IMR-90 (cell line): ENCODE measurements around the gene TRIM66. TPM values are rescaled to one million over a fixed set of nuclear protein-coding genes. Genes with fewer than 3 reads are reported as not detected.
A peak's percentile ranks its signal among the peaks of the same experiment; 100 is the strongest.

ENCODE experiments used
- ATAC-seq: fragments of 200-7000 bp; cut with Tn5 transposase; 2 replicates; pipeline ENCODE4 v1.9.1; 2020; ENCODE audit warnings: low read depth, mild to moderate bottlenecking, moderate library complexity
- BruUV-seq: library from RNA; stranded (reverse); fragments of 400-500 nt; replicated peaks from 2 replicates; lab custom pipeline; 2021; lab: Mats Ljungman, UMichigan
- CTCF ChIA-PET: fragments of 300-600 bp; formaldehyde crosslinking; extraction: SDS; loops from one replicate; lab custom pipeline; 2021; ENCODE audit warnings: antibody characterized with exemption; lab: Yijun Ruan, JAX
- POLR2A ChIA-PET: fragments of 300-600 bp; sonication (Branson Sonifier 250); formaldehyde crosslinking; loops from one replicate; lab custom pipeline; 2022; ENCODE audit warnings: antibody characterized with exemption; ENCODE audit not compliant: unreplicated experiment; lab: Charles Lee
- DNase-seq: peaks from one replicate; pipeline ENCODE4 v3.0.0; 2013
- H2AFZ ChIP-seq: replicated peaks from 2 replicates; pipeline ENCODE3; 2013; ENCODE audit warnings: low read length, mild to moderate bottlenecking; ENCODE audit not compliant: poor library complexity
- H2AK5ac ChIP-seq: 2 replicates; pipeline ENCODE4 v1.6.1; 2013; ENCODE audit warnings: low read depth, low read length, inconsistent platforms
- H2AK9ac ChIP-seq: replicated peaks from 2 replicates; pipeline ENCODE3; 2013; ENCODE audit warnings: mild to moderate bottlenecking, low read depth, low read length, moderate library complexity; ENCODE audit not compliant: poor library complexity
- H2BK120ac ChIP-seq: 2 replicates; pipeline ENCODE4 v1.6.1; 2013; ENCODE audit warnings: low read depth, low read length, inconsistent platforms
- H2BK15ac ChIP-seq: 3 replicates; pipeline ENCODE4 v1.6.1; 2013; ENCODE audit warnings: low read depth, low read length, inconsistent platforms
- H2BK20ac ChIP-seq: 2 replicates; pipeline ENCODE4 v1.6.1; 2013; ENCODE audit warnings: low read depth, mild to moderate bottlenecking, inconsistent platforms, low read length, moderate library complexity
- H2BK5ac ChIP-seq: 2 replicates; pipeline ENCODE4 v1.6.1; 2013; ENCODE audit warnings: mild to moderate bottlenecking, low read depth, low read length, inconsistent platforms; ENCODE audit not compliant: poor library complexity, severe bottlenecking
- H3K14ac ChIP-seq: replicated peaks from 2 replicates; pipeline ENCODE4 v1.6.1; 2013; ENCODE audit warnings: low read depth, low read length, inconsistent platforms
- H3K18ac ChIP-seq: 2 replicates; pipeline ENCODE4 v1.6.1; 2013; ENCODE audit warnings: low read depth, low read length, control low read depth
- H3K23ac ChIP-seq: 2 replicates; pipeline ENCODE4 v1.6.1; 2013; ENCODE audit warnings: low read depth, low read length, inconsistent platforms
- H3K27ac ChIP-seq: 2 replicates; pipeline ENCODE4 v1.5.1; 2013; ENCODE audit warnings: mild to moderate bottlenecking, control low read depth, low read length; ENCODE audit not compliant: insufficient read depth
- H3K27me3 ChIP-seq: 2 replicates; pipeline ENCODE4 v1.6.1; 2013; ENCODE audit warnings: low read length; ENCODE audit not compliant: control insufficient read depth, insufficient read depth
- H3K36me3 ChIP-seq: 2 replicates; pipeline ENCODE4 v1.6.1; 2013; ENCODE audit warnings: low read length, mixed read lengths; ENCODE audit not compliant: control insufficient read depth, insufficient read depth
- H3K4ac ChIP-seq: 2 replicates; pipeline ENCODE4 v1.6.1; 2013; ENCODE audit warnings: low read depth, low read length, inconsistent platforms
- H3K4me1 ChIP-seq: 2 replicates; pipeline ENCODE4 v1.6.1; 2013; ENCODE audit warnings: low read length, mixed read lengths; ENCODE audit not compliant: control insufficient read depth, insufficient read depth
- H3K4me2 ChIP-seq: 2 replicates; pipeline ENCODE4 v1.6.1; 2013; ENCODE audit warnings: low read depth, mild to moderate bottlenecking, control low read depth, low read length, moderate library complexity
- H3K4me3 ChIP-seq: 2 replicates; pipeline ENCODE4 v1.5.1; 2013; ENCODE audit warnings: low read depth, mild to moderate bottlenecking, control low read depth, low read length, moderate library complexity; ENCODE audit not compliant: insufficient read depth
- H3K56ac ChIP-seq: 2 replicates; pipeline ENCODE4 v1.6.1; 2013; ENCODE audit warnings: low read length, inconsistent platforms; ENCODE audit not compliant: insufficient read depth; ENCODE audit errors: extremely low read depth
- H3K79me1 ChIP-seq, 2 experiments: 2 replicates each; pipeline ENCODE4 v1.6.1; 2013; ENCODE audit warnings: low read length in 2 of 2, inconsistent platforms in 1 of 2, low read depth in 1 of 2
- H3K9ac ChIP-seq: 2 replicates; pipeline ENCODE4 v1.6.1; 2013; ENCODE audit warnings: low read depth, low read length, control low read depth
- H3K9me1 ChIP-seq: 2 replicates; pipeline ENCODE4 v1.6.1; 2013; ENCODE audit warnings: low read length, inconsistent platforms; ENCODE audit not compliant: insufficient read depth
- H3K9me3 ChIP-seq: 2 replicates; pipeline ENCODE4 v1.6.1; 2013; ENCODE audit warnings: low read length; ENCODE audit not compliant: control insufficient read depth, insufficient read depth
- H4K20me1 ChIP-seq: 2 replicates; pipeline ENCODE4 v1.6.1; 2013; ENCODE audit warnings: low read length, inconsistent platforms; ENCODE audit not compliant: insufficient read depth
- H4K5ac ChIP-seq: 2 replicates; pipeline ENCODE4 v1.6.1; 2013; ENCODE audit warnings: mild to moderate bottlenecking, low read depth, low read length, control low read depth
- H4K8ac ChIP-seq, 2 experiments: 2 replicates each; pipeline ENCODE4 v1.6.1; 2013; ENCODE audit warnings: low read depth in 2 of 2, low read length in 2 of 2, control low read depth in 1 of 2, inconsistent platforms in 1 of 2
- H4K91ac ChIP-seq: 2 replicates; pipeline ENCODE4 v1.6.1; 2013; ENCODE audit warnings: low read depth, low read length, inconsistent platforms; ENCODE audit not compliant: insufficient read depth
- CEBPB ChIP-seq: IDR thresholded peaks from 2 replicates; pipeline ENCODE4 v1.6.1; 2012; ENCODE audit warnings: low read depth, low read length, improper control_type of control experiment
- CHD1 ChIP-seq: IDR thresholded peaks from 2 replicates; pipeline ENCODE4 v1.6.1; 2012; ENCODE audit warnings: low read depth, low read length, improper control_type of control experiment
- CTCF ChIP-seq: conservative IDR thresholded peaks from 2 replicates; pipeline ENCODE4 v1.5.1; 2012; ENCODE audit warnings: mild to moderate bottlenecking, low read depth, low read length, improper control_type of control experiment
- ELK1 ChIP-seq: fragments of 150-350 bp; IDR thresholded peaks from 2 replicates; pipeline ENCODE4 v1.6.1; 2016; ENCODE audit warnings: low read depth, mild to moderate bottlenecking, low read length, moderate library complexity, borderline replicate concordance
- FOS ChIP-seq: fragments of 150-350 bp; IDR thresholded peaks from 2 replicates; pipeline ENCODE4 v1.6.1; 2016; ENCODE audit warnings: low read depth, low read length
- MAZ ChIP-seq: IDR thresholded peaks from 2 replicates; pipeline ENCODE4 v1.6.1; 2012; ENCODE audit warnings: low read depth, mild to moderate bottlenecking, low read length, improper control_type of control experiment, moderate library complexity, borderline replicate concordance
- MXI1 ChIP-seq: IDR thresholded peaks from 2 replicates; pipeline ENCODE4 v1.6.1; 2012; ENCODE audit warnings: low read depth, mild to moderate bottlenecking, low read length, moderate library complexity, borderline replicate concordance
- POLR2A ChIP-seq: IDR thresholded peaks from 2 replicates; pipeline ENCODE4 v1.6.1; 2012; ENCODE audit warnings: mild to moderate bottlenecking, low read depth, low read length
- RCOR1 ChIP-seq: IDR thresholded peaks from 2 replicates; pipeline ENCODE4 v1.6.1; 2012; ENCODE audit warnings: mild to moderate bottlenecking, low read length, improper control_type of control experiment; ENCODE audit not compliant: insufficient replicate concordance
- RFX5 ChIP-seq: IDR thresholded peaks from 2 replicates; pipeline ENCODE4 v1.8.0; 2012; ENCODE audit warnings: low read depth, mild to moderate bottlenecking, low read length, moderate library complexity
- WGBS, 2 experiments: methylation state at CpG; one replicate each; pipeline versions ENCODE4 v1.1.5 to v1.1.7; 2013; ENCODE audit warnings: missing lambda C conversion rate in 2 of 2; ENCODE audit not compliant: insufficient read length in 1 of 2; ENCODE audit errors: extremely low coverage in 2 of 2; 5-methylcytosine and 5-hydroxymethylcytosine counted together
- dilution Hi-C: fragments of 300-500 bp; cut with HindIII; formaldehyde crosslinking; loops from one replicate; pipeline ENCODE4 v1.14.3; 2018; ENCODE audit warnings: low sequenced_read_pairs; ENCODE audit not compliant: unreplicated experiment
- in situ Hi-C: fragments of 300-500 bp; cut with MboI; formaldehyde crosslinking; loops from 3 replicates; pipeline ENCODE4 v1.14.3; 2019; ENCODE audit warnings: low sequenced_read_pairs, inconsistent platforms, mixed read lengths
- intact Hi-C: fragments of 100-400 bp; cut with micrococcal nuclease; formaldehyde crosslinking; loops from 2 replicates; pipeline ENCODE4 v1.10.0; 2022
- polyA plus RNA-seq, 3 experiments: library from polyadenylated mRNA; depleted of rRNA; stranded (reverse); fragments of >200 nt; gene quantifications; 2 replicates each; pipeline ENCODE4 v1.2.3, GENCODE V29; 2012; ENCODE audit warnings: low replicate concordance in 1 of 3
- total RNA-seq: library from RNA; depleted of rRNA; stranded (reverse); fragments of >200 nt; gene quantifications from 2 replicates; pipeline ENCODE4 v1.2.3, GENCODE V29; 2012

TRIM66 gene
- total and polyA plus RNA-seq, 2 of the 4 experiments (the other 2 are of a cell fraction) = 4.4 to 5.0 TPM

GRCh38 chr11:8729837-8730696 is 47.6 kb upstream of the TRIM66 start:
- H3K18ac ChIP-seq = no peak overlapping the region
- DNase-seq = no peak
- ChIA-PET CTCF (no interaction called here), POLR2A (no interaction called here)
- H2BK20ac ChIP-seq = peak overlapping the region; percentile 74
- peak overlapping the region; percentile 75 for H2BK120ac ChIP-seq
- no peak overlapping the region for H3K56ac ChIP-seq
- H2AK9ac ChIP-seq = no peak overlapping the region
- H2BK5ac ChIP-seq = no peak overlapping the region
- peaks cover 37% of the 10 kb centered on the region for H3K4me1 ChIP-seq
- H3K9me1 ChIP-seq = peaks cover 52% of the 10 kb centered on the region
- H4K91ac ChIP-seq = peak overlapping the region; percentile 77
- peak overlapping the region; percentile 66; the same call in 1 of the 2 replicates for H3K23ac ChIP-seq
- H2AFZ ChIP-seq = no peak overlapping the region
- peak overlapping the region; percentile 87 for H3K4ac ChIP-seq
- peak overlapping the region; percentile 47; the same call in 1 of the 2 replicates for H4K5ac ChIP-seq
- H2AK5ac ChIP-seq = peak overlapping the region; percentile 27
- H4K20me1 ChIP-seq = peaks cover 9% of the 10 kb centered on the region; the same call in 1 of the 2 replicates
- H3K14ac ChIP-seq = peak overlapping the region; percentile 85
- dilution Hi-C loops = no loop called here
- 0 out of 3 replicates have a peak overlapping the region, but pooled peaks have one; percentile 73 for H2BK15ac ChIP-seq
- H3K27me3 ChIP-seq = no peaks in the 10 kb centered on the region
- TF ChIP-seq CHD1 (no peak), MAZ (no peak), RFX5 (no peak), FOS (no peak), RCOR1 (no peak), CEBPB (no peak), CTCF (no peak), MXI1 (no peak), POLR2A (no peak), ELK1 (no peak)
- no TSS peak for BruUV-seq
- H3K36me3 ChIP-seq = peaks cover 27% of the 10 kb centered on the region
- no peak overlapping the region for H3K27ac ChIP-seq
- intact Hi-C loops = loop anchor here (10.0 kb wide), 1 partner anchor 185 kb away; the partner anchor contains the start of gene AKIP1
- no peak for ATAC-seq
- no peak overlapping the region for H3K4me3 ChIP-seq
- no peak overlapping the region for H3K9ac ChIP-seq
- H4K8ac ChIP-seq = peak overlapping the region in 1 of 2 experiments; percentile 68; a peak in 1 of 4 replicates
- H3K4me2 ChIP-seq = no peak overlapping the region
- H3K79me1 ChIP-seq = peaks cover 19 to 88% of the 10 kb centered on the region in 2 experiments
- 87% methylated on average over 27 of the region's 38 CpGs; no CpG with 5 or more reads in 1 of the 2 experiments for WGBS, 2 experiments
- in situ Hi-C loops = no loop called here
- H3K9me3 ChIP-seq = no peaks in the 10 kb centered on the region
